ENCODE results near the gene RPL5.
"Not testable (repeated sequence)": the region's sequence is repeated elsewhere in the genome, so short reads cannot be mapped to it uniquely, and the experiment has no call there.

RPL5 gene

GRCh38 chr1:92831762-92832536 is at the start of gene RPL5:
Gene RPL5, plus strand, starts transcription at chr1:92832040. Its CDS starts 75 bp downstream, at chr1:92832115.
- Histone ChIP-seq H3K4me1 (ENCODE audit: control insufficient read depth, insufficient read depth, low read length) (peaks cover 33% of the 10 kb centered on the region), H3K9ac (ENCODE audit: low read length) (peak within 1 kb of the TSS; percentile 99), H3K9me3 (ENCODE audit: control insufficient read depth, low read length) (no peaks in the 10 kb centered on the region), H3K4me3 (ENCODE audit: low read length) (peak within 1 kb of the TSS; percentile 94), H3K27me3 (replicated peaks; ENCODE audit: control insufficient read depth, insufficient read depth, low read length) (no peaks in the 10 kb centered on the region), H3K36me3 (ENCODE audit: control insufficient read depth, insufficient read depth, low read length, severe bottlenecking) (peaks cover 38% of the 10 kb centered on the region)
- DNase-seq (ENCODE audit: low read depth): peak; percentile 99

GRCh38 chr1:92783550-92783949 is 48.3 kb upstream of the RPL5 start:
- H3K9ac ChIP-seq (ENCODE audit: low read length): peak overlapping the region; percentile 94
- peak; percentile 33 for DNase-seq (ENCODE audit: low read depth)

DNA sequence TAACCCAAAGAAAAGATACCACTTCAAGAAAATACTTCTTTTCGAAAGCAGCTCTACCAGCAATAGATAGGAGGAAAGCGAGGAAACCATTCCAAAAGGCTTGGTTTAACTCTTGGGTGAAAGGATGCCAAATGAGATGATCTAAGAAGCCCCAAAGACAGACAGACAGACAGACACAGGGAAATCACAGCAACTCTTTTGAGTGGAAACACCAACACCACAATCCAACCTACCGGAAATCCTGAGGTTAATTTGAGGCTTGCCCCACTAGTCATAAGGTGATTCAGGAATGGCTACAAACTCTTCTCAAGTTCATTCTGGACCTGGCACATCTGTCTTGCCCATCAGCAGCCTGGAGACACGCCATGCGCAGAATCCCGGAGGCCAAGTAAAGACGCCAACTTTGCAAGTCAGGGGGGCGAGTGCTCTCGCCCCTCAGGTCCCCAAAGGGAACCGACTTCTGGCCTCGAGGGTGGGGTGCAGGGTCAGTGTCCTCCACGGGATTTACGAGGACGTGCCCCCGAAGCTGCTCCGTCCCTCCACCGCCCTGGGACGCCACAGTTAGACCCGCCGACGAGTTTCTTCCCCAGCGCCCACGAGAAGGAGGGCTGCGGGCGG is 47.7 kb upstream of the RPL5 start:
- peak; percentile 73 for DNase-seq (ENCODE audit: low read depth)
- Histone ChIP-seq H3K4me3 (ENCODE audit: low read length) (peak overlapping the region; percentile 94), H3K9me3 (ENCODE audit: control insufficient read depth, low read length) (no peaks in the 10 kb centered on the region), H3K36me3 (ENCODE audit: control insufficient read depth, insufficient read depth, low read length, severe bottlenecking) (no peaks in the 10 kb centered on the region), H3K27me3 (replicated peaks; ENCODE audit: control insufficient read depth, insufficient read depth, low read length) (no peaks in the 10 kb centered on the region), H3K9ac (ENCODE audit: low read length) (peak overlapping the region; percentile 94), H3K4me1 (ENCODE audit: control insufficient read depth, insufficient read depth, low read length) (peaks cover 16% of the 10 kb centered on the region)

More at GRCh38 chr1:92783550-92783949, 48.3 kb upstream of the RPL5 start:
- peak overlapping the region; percentile 94 for H3K4me3 ChIP-seq (ENCODE audit: low read length)
- H3K9me3 ChIP-seq (ENCODE audit: control insufficient read depth, low read length); H3K36me3 ChIP-seq (ENCODE audit: control insufficient read depth, insufficient read depth, low read length, severe bottlenecking); H3K27me3 ChIP-seq (replicated peaks; ENCODE audit: control insufficient read depth, insufficient read depth, low read length): not testable (repeated sequence)
- H3K4me1 ChIP-seq (ENCODE audit: control insufficient read depth, insufficient read depth, low read length): peaks cover 16% of the 10 kb centered on the region

GRCh38 chr1:92784639-92785500 is 47.0 kb upstream of the RPL5 start, which contains the start of gene EVI5:
Gene EVI5, minus strand, starts transcription at chr1:92785108. Its CDS starts 48,562 bp downstream, at chr1:92736546.
- H3K4me1 ChIP-seq (ENCODE audit: control insufficient read depth, insufficient read depth, low read length): peaks cover 16% of the 10 kb centered on the region
- no peaks in the 10 kb centered on the region for H3K36me3 ChIP-seq (ENCODE audit: control insufficient read depth, insufficient read depth, low read length, severe bottlenecking)

DNA sequence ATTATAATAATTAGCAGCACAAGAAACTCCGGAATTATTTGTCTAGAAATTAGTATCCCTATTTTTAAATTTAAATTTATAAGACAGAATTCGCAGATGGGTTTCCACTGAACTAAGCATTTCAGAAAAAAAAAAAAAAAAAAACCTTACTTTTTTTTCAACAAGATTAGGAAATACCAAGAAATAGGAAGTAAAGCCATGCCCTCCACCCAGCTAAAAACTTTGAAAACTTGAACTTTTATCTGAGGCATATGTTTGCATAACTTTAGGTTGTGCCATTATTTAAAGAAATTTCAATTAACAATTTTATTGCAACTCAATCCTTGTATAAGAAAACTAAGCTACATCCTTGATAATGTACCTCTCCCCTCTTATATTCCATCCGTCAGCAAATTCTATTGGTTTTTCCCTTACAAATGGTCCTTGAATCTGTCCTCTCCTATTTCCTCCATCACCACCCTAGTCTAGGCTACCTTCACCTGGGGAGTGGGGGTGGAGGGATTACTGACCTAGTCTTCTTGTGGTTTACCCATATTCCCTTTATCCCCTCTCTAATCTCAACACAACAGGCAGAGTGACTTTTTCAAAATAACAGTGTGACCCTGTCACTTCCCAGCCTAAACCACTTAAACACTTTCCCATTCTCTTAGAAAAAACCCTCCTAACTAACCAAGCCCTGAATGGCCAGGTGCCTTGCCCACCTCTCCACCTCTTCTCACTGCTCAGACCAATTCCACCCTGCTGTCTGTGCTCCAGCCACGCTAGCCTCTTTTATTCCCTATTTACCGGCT is 45.5 kb upstream of the RPL5 start:
- no peaks in the 10 kb centered on the region for H3K36me3 ChIP-seq (ENCODE audit: control insufficient read depth, insufficient read depth, low read length, severe bottlenecking)
- no peak for DNase-seq (ENCODE audit: low read depth)

More at GRCh38 chr1:92784639-92785500, 47.0 kb upstream of the RPL5 start, which contains the start of gene EVI5:
- peak; percentile 99 for DNase-seq (ENCODE audit: low read depth)
- peak within 1 kb of the TSS; percentile 94 for H3K4me3 ChIP-seq (ENCODE audit: low read length)
- no peaks in the 10 kb centered on the region for H3K9me3 ChIP-seq (ENCODE audit: control insufficient read depth, low read length)
- H3K9ac ChIP-seq (ENCODE audit: low read length): peak within 1 kb of the TSS; percentile 94
- no peaks in the 10 kb centered on the region for H3K27me3 ChIP-seq (replicated peaks; ENCODE audit: control insufficient read depth, insufficient read depth, low read length)

GRCh38 chr1:92790081-92790480 is 41.8 kb upstream of the RPL5 start:
- H3K36me3 ChIP-seq (ENCODE audit: control insufficient read depth, insufficient read depth, low read length, severe bottlenecking): no peaks in the 10 kb centered on the region
- peaks cover 11% of the 10 kb centered on the region for H3K4me1 ChIP-seq (ENCODE audit: control insufficient read depth, insufficient read depth, low read length)
- H3K9me3 ChIP-seq (ENCODE audit: control insufficient read depth, low read length): no peaks in the 10 kb centered on the region
- no peaks in the 10 kb centered on the region for H3K27me3 ChIP-seq (replicated peaks; ENCODE audit: control insufficient read depth, insufficient read depth, low read length)
- no peak for DNase-seq (ENCODE audit: low read depth)
- no peak overlapping the region for H3K9ac ChIP-seq (ENCODE audit: low read length)
- H3K4me3 ChIP-seq (ENCODE audit: low read length): no peak overlapping the region

More for the DNA sequence above, 45.5 kb upstream of the RPL5 start:
- Histone ChIP-seq H3K27me3 (replicated peaks; ENCODE audit: control insufficient read depth, insufficient read depth, low read length) (no peaks in the 10 kb centered on the region), H3K4me1 (ENCODE audit: control insufficient read depth, insufficient read depth, low read length) (peaks cover 16% of the 10 kb centered on the region), H3K9ac (ENCODE audit: low read length) (peak overlapping the region; percentile 94), H3K9me3 (ENCODE audit: control insufficient read depth, low read length) (no peaks in the 10 kb centered on the region), H3K4me3 (ENCODE audit: low read length) (peak overlapping the region; percentile 94)

DNA sequence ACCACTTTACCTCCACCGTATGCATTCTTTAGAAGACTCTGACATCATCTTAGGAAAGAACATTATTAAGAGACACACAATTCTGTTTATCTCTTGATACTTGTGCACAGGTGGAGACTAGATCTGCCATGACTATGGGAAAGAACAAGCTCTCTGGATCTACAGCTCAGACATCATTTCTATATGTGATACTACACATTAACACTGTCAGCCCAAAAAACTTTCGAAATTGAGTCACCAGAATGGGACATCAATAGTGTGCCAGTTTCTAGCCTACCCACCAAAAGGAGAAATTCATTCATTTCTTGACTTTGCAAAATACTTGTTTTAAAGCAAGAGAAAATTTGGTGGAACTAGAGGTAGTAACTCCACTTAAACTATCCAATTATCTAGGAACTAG is 41.0 kb upstream of the RPL5 start:
- H3K4me3 ChIP-seq (ENCODE audit: low read length): no peak overlapping the region
- DNase-seq (ENCODE audit: low read depth): no peak
- no peak overlapping the region for H3K9ac ChIP-seq (ENCODE audit: low read length)
- H3K27me3 ChIP-seq (replicated peaks; ENCODE audit: control insufficient read depth, insufficient read depth, low read length): no peaks in the 10 kb centered on the region
- no peaks in the 10 kb centered on the region for H3K9me3 ChIP-seq (ENCODE audit: control insufficient read depth, low read length)
- H3K36me3 ChIP-seq (ENCODE audit: control insufficient read depth, insufficient read depth, low read length, severe bottlenecking): no peaks in the 10 kb centered on the region
- H3K4me1 ChIP-seq (ENCODE audit: control insufficient read depth, insufficient read depth, low read length): peaks cover 17% of the 10 kb centered on the region

DNA sequence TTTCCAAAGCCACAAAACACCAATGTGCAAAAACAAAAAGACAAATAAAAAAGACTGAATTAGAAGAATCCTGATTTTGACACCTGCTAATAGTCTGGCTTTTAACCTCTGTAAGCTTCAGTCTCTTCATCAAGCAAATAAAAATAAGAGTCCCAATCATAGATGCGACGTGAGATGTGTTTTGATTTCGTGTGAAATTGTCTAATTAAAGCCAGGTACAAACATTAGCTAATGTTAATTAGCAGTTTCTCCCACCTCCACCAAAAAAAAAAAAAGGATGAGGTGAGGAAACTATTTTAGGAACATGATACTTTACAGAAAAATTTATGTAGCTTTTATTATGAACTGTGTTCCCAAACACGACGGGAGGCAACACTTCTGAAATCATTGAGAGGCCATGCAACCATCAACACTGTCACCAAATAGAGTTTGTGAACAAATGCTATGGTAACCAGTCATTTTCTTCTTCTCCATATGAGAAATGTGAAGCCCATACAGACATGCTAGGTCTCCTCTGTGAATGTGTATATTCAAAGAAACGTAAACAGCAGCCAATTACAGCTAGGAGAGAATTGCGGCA is 40.3 kb upstream of the RPL5 start:
- Histone ChIP-seq H3K4me3 (ENCODE audit: low read length) (no peak overlapping the region), H3K9ac (ENCODE audit: low read length) (no peak overlapping the region), H3K27me3 (replicated peaks; ENCODE audit: control insufficient read depth, insufficient read depth, low read length) (no peaks in the 10 kb centered on the region), H3K9me3 (ENCODE audit: control insufficient read depth, low read length) (no peaks in the 10 kb centered on the region), H3K4me1 (ENCODE audit: control insufficient read depth, insufficient read depth, low read length) (peaks cover 12% of the 10 kb centered on the region), H3K36me3 (ENCODE audit: control insufficient read depth, insufficient read depth, low read length, severe bottlenecking) (no peaks in the 10 kb centered on the region)
- no peak for DNase-seq (ENCODE audit: low read depth)

DNA sequence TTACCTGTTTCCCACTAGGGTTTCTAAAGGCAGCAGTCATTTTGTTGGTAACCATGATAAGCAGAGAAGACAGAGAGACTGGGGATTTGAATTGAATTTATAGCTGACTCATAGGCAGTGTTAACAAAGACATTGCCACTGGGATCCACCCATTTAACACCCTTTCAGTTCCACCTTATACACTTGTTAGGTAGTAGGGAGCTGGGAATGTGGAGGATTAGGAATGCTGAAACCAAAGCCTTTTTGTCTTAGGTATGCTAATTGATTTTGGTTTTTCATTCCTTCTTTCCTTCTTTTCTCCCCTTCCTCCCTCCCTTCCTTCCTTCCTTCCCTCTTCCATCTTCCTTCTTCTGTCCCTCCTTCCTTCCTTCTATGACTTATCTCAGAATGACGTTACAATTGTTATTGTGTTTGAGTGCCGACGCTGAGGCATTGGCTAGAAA is 39.5 kb upstream of the RPL5 start:
- Histone ChIP-seq H3K4me1 (ENCODE audit: control insufficient read depth, insufficient read depth, low read length) (peaks cover 12% of the 10 kb centered on the region), H3K27me3 (replicated peaks; ENCODE audit: control insufficient read depth, insufficient read depth, low read length) (no peaks in the 10 kb centered on the region), H3K4me3 (ENCODE audit: low read length) (no peak overlapping the region), H3K9ac (ENCODE audit: low read length) (no peak overlapping the region), H3K9me3 (ENCODE audit: control insufficient read depth, low read length) (no peaks in the 10 kb centered on the region), H3K36me3 (ENCODE audit: control insufficient read depth, insufficient read depth, low read length, severe bottlenecking) (no peaks in the 10 kb centered on the region)
- DNase-seq (ENCODE audit: low read depth): no peak

GRCh38 chr1:92795166-92795565 is 36.7 kb upstream of the RPL5 start:
- Histone ChIP-seq H3K27me3 (replicated peaks; ENCODE audit: control insufficient read depth, insufficient read depth, low read length) (no peaks in the 10 kb centered on the region), H3K4me3 (ENCODE audit: low read length) (peak overlapping the region; percentile 3), H3K9me3 (ENCODE audit: control insufficient read depth, low read length) (no peaks in the 10 kb centered on the region), H3K36me3 (ENCODE audit: control insufficient read depth, insufficient read depth, low read length, severe bottlenecking) (no peaks in the 10 kb centered on the region), H3K9ac (ENCODE audit: low read length) (no peak overlapping the region), H3K4me1 (ENCODE audit: control insufficient read depth, insufficient read depth, low read length) (peaks cover 12% of the 10 kb centered on the region)
- peak; percentile 79 for DNase-seq (ENCODE audit: low read depth)
